Measurements from ENCODE around the gene ZNF213. TPM values are rescaled to one million over a fixed set of nuclear protein-coding genes. Genes with fewer than 3 reads are reported as not detected.

The ZNF213 gene
- 10 to 100 TPM in 4 of 12 donors, 1 to 10 TPM in 7, not detected in 1; 7.3 to 13.0 (median 9.5) TPM for polyA plus RNA-seq (ENCODE audit: insufficient read length in 12 of 12)
- long read RNA-seq, donor 1, partial matches to known transcripts = 0 of 2 reads
- long read RNA-seq, donor 1, other reads (novel, unspliced or antisense) = 0 of 2 reads
- long read RNA-seq, donor 2, partial matches to known transcripts = 0 of 1 reads
- long read RNA-seq, donor 2, other reads (novel, unspliced or antisense) = 0 of 1 reads
- long read RNA-seq, donor 3, partial matches to known transcripts = 0 of 2 reads
- long read RNA-seq, donor 3, other reads (novel, unspliced or antisense) = 0 of 2 reads
- long read RNA-seq, donor 4, partial matches to known transcripts = 0 of 3 reads
- long read RNA-seq, donor 4, other reads (novel, unspliced or antisense) = 0 of 3 reads
- long read RNA-seq, donor 5, partial matches to known transcripts = 6 of 10 reads
- long read RNA-seq, donor 5, other reads (novel, unspliced or antisense) = 0 of 10 reads
- long read RNA-seq, donor 6, partial matches to known transcripts = 0 of 2 reads
- long read RNA-seq, donor 6, other reads (novel, unspliced or antisense) = 0 of 2 reads
- long read RNA-seq, donor 7, full-length matches to known transcripts = 1 of 1 reads
- long read RNA-seq, donor 7, partial matches to known transcripts = 0 of 1 reads
- long read RNA-seq, donor 7, other reads (novel, unspliced or antisense) = 0 of 1 reads
- long read RNA-seq, donor 8, partial matches to known transcripts = 0 of 5 reads
- long read RNA-seq, donor 8, other reads (novel, unspliced or antisense) = 0 of 5 reads
- long read RNA-seq, donor 9, partial matches to known transcripts = 0 of 1 reads
- long read RNA-seq, donor 9, other reads (novel, unspliced or antisense) = 0 of 1 reads
- long read RNA-seq, donor 10, full-length matches to known transcripts = 6 of 6 reads
- long read RNA-seq, donor 10, partial matches to known transcripts = 0 of 6 reads
- long read RNA-seq, donor 10, other reads (novel, unspliced or antisense) = 0 of 6 reads
- long read RNA-seq, donor 11 = 0 reads

GRCh38 chr16:3134338-3135125, at the start of gene ZNF213:
ZNF213 (plus strand) TSS chr16:3135029; CDS start chr16:3137281, 2,252 bp downstream.
- peak; percentile 98 for DNase-seq

GRCh38 chr16:3085868-3086595, 48.8 kb upstream of the ZNF213 start:
- no peak for DNase-seq

GRCh38 chr16:3086596-3087242, 48.1 kb upstream of the ZNF213 start:
- DNase-seq = no peak

GRCh38 chr16:3087243-3088235, 47.3 kb upstream of the ZNF213 start:
- DNase-seq = no peak

- no peak for DNase-seq
Measured at GRCh38 chr16:3088450-3088849, 46.4 kb upstream of the ZNF213 start.

- DNase-seq = no peak
Measured at GRCh38 chr16:3088925-3089716, 45.7 kb upstream of the ZNF213 start.

GRCh38 chr16:3089717-3090592, 44.9 kb upstream of the ZNF213 start:
- DNase-seq = no peak

GRCh38 chr16:3091551-3091950, 43.3 kb upstream of the ZNF213 start:
- no peak for DNase-seq

- DNase-seq = no peak
Measured at GRCh38 chr16:3092501-3092941, 42.3 kb upstream of the ZNF213 start.

GRCh38 chr16:3094289-3095027, 40.4 kb upstream of the ZNF213 start:
- no peak for DNase-seq

GRCh38 chr16:3095869-3096268, 39.0 kb upstream of the ZNF213 start:
- no peak for DNase-seq

GRCh38 chr16:3096362-3096761, 38.5 kb upstream of the ZNF213 start:
- no peak for DNase-seq

- DNase-seq = no peak
Measured at GRCh38 chr16:3097266-3097665, 37.6 kb upstream of the ZNF213 start.

GRCh38 chr16:3098459-3099394, 36.1 kb upstream of the ZNF213 start, which contains the start of gene ZSCAN10:
ZSCAN10 (minus strand) TSS chr16:3099294; CDS start chr16:3092937, 6,357 bp downstream.
- DNase-seq = no peak

GRCh38 chr16:3099395-3099731, 35.5 kb upstream of the ZNF213 start:
- DNase-seq = no peak

Measured in muscle of arm (tissue), 14 donors.